Lower leg skin (tissue), 3 donors: ENCODE results near the gene CDC20B.

Experiments
- CTCF ChIP-seq, 3 donors: fragments of 450-650 bp; IDR thresholded peaks; one replicate each; pipeline ENCODE4 v1.5.1; 2016; ENCODE audit warnings: antibody characterized with exemption in 3 of 3, mild to moderate bottlenecking in 3 of 3, moderate library complexity in 2 of 3
- POLR2A ChIP-seq, 2 donors: fragments of 450-650 bp; IDR thresholded peaks; one replicate each; pipeline ENCODE4 v1.6.1; 2016 to 2017; ENCODE audit warnings: antibody characterized with exemption in 2 of 2, mild to moderate bottlenecking in 1 of 2, moderate library complexity in 1 of 2

GRCh38 chr5:55066277-55066676 lies 106.7 kb downstream of the CDC20B start:
- TF ChIP-seq CTCF (IDR thresholded peaks at IDR 0.05) (no peak), POLR2A (IDR thresholded peaks at IDR 0.05) (no peak)
